Parathyroid adenoma (tissue), 2 donors: ENCODE data around the gene OTOG.
"Not testable (repeated sequence)": the region's sequence is repeated elsewhere in the genome, so short reads cannot be mapped to it uniquely, and the experiment has no call there.

Experiments used
- H2AFZ ChIP-seq: fragments of 300-600 bp; sonication (generic); one replicate; pipeline ENCODE4 v1.7.0; 2017; ENCODE audit warnings: antibody characterized with exemption, mild to moderate bottlenecking
- H3K27ac ChIP-seq: fragments of 300-600 bp; sonication (generic); one replicate; pipeline ENCODE4 v1.7.0; 2017
- H3K27me3 ChIP-seq: fragments of 300-600 bp; sonication (generic); one replicate; pipeline ENCODE4 v1.7.0; 2017; ENCODE audit warnings: low read length; ENCODE audit not compliant: control insufficient read depth, insufficient read depth
- H3K36me3 ChIP-seq: fragments of 300-600 bp; sonication (generic); one replicate; pipeline ENCODE4 v1.7.0; 2017; ENCODE audit warnings: low read length; ENCODE audit not compliant: control insufficient read depth, insufficient read depth
- H3K4me1 ChIP-seq: fragments of 300-600 bp; sonication (generic); one replicate; pipeline ENCODE4 v1.7.0; 2017; ENCODE audit warnings: control low read depth
- H3K4me2 ChIP-seq: fragments of 300-600 bp; sonication (generic); one replicate; pipeline ENCODE4 v1.7.0; 2017; ENCODE audit warnings: low read length
- H3K4me3 ChIP-seq: fragments of 300-600 bp; sonication (generic); one replicate; pipeline ENCODE4 v1.7.0; 2017; ENCODE audit warnings: low read depth, low read length
- H3K79me2 ChIP-seq: fragments of 300-600 bp; sonication (generic); one replicate; pipeline ENCODE4 v1.7.0; 2017; ENCODE audit warnings: control low read depth
- H3K9ac ChIP-seq: fragments of 300-600 bp; sonication (generic); one replicate; pipeline ENCODE4 v1.7.0; 2017; ENCODE audit warnings: mild to moderate bottlenecking
- H3K9me3 ChIP-seq: fragments of 300-600 bp; sonication (generic); one replicate; pipeline ENCODE4 v1.7.0; 2017; ENCODE audit warnings: low read length; ENCODE audit not compliant: control insufficient read depth
- CTCF ChIP-seq: fragments of 300-600 bp; sonication (generic); IDR thresholded peaks from one replicate; pipeline ENCODE4 v1.7.0; 2017; ENCODE audit warnings: antibody characterized with exemption, mild to moderate bottlenecking
- donor health status: primary hyperparathyroidism.

The OTOG gene

GRCh38 chr11:17612221-17613188 lies 65.4 kb downstream of the OTOG start:
- Histone ChIP-seq H3K4me1 (no peaks in the 10 kb centered on the region), H3K79me2 (no peaks in the 10 kb centered on the region), H3K27ac (no peak overlapping the region), H3K36me3 (no peaks in the 10 kb centered on the region), H3K4me2 (no peak overlapping the region), H2AFZ (no peak overlapping the region), H3K9ac (no peak overlapping the region), H3K4me3 (no peak overlapping the region), H3K9me3 (no peaks in the 10 kb centered on the region), H3K27me3 (no peaks in the 10 kb centered on the region)
- no peak for TF ChIP-seq CTCF

GRCh38 chr11:17613428-17613962 lies 66.4 kb downstream of the OTOG start:
- Histone ChIP-seq H2AFZ (no peak overlapping the region), H3K27me3 (no peaks in the 10 kb centered on the region), H3K36me3 (no peaks in the 10 kb centered on the region), H3K4me3 (no peak overlapping the region), H3K4me1 (no peaks in the 10 kb centered on the region), H3K9me3 (no peaks in the 10 kb centered on the region), H3K9ac (no peak overlapping the region), H3K79me2 (no peaks in the 10 kb centered on the region), H3K27ac (no peak overlapping the region), H3K4me2 (no peak overlapping the region)
- TF ChIP-seq CTCF: no peak

GRCh38 chr11:17613983-17614382 lies 66.9 kb downstream of the OTOG start:
- Histone ChIP-seq H3K79me2 (no peaks in the 10 kb centered on the region), H3K27ac (no peak overlapping the region), H3K4me3 (no peak overlapping the region), H3K9me3 (no peaks in the 10 kb centered on the region), H3K4me2 (no peak overlapping the region), H2AFZ (no peak overlapping the region), H3K27me3 (no peaks in the 10 kb centered on the region), H3K36me3 (no peaks in the 10 kb centered on the region), H3K9ac (no peak overlapping the region), H3K4me1 (no peaks in the 10 kb centered on the region)
- TF ChIP-seq CTCF: no peak

- H3K36me3 ChIP-seq, H3K4me1 ChIP-seq, H3K79me2 ChIP-seq, H3K27me3 ChIP-seq, H3K27ac ChIP-seq, H3K4me2 ChIP-seq, H3K4me3 ChIP-seq, H3K9me3 ChIP-seq, H3K9ac ChIP-seq, H2AFZ ChIP-seq: not testable (repeated sequence)
Measured at GRCh38 chr11:17622711-17623110, 75.7 kb downstream of the OTOG start.

- Histone ChIP-seq H3K4me1 (no peaks in the 10 kb centered on the region), H3K9me3 (no peaks in the 10 kb centered on the region), H3K27me3 (no peaks in the 10 kb centered on the region), H3K9ac (no peak overlapping the region), H2AFZ (no peak overlapping the region), H3K36me3 (no peaks in the 10 kb centered on the region), H3K4me2 (no peak overlapping the region), H3K27ac (no peak overlapping the region), H3K79me2 (no peaks in the 10 kb centered on the region), H3K4me3 (no peak overlapping the region)
- TF ChIP-seq CTCF: no peak
Measured at GRCh38 chr11:17629113-17629512, 82.1 kb downstream of the OTOG start.
